Measurements from ENCODE around the gene STAT3.
"Not testable (repeated sequence)": the region's sequence is repeated elsewhere in the genome, so short reads cannot be mapped to it uniquely, and the experiment has no call there.

The STAT3 gene

DNA sequence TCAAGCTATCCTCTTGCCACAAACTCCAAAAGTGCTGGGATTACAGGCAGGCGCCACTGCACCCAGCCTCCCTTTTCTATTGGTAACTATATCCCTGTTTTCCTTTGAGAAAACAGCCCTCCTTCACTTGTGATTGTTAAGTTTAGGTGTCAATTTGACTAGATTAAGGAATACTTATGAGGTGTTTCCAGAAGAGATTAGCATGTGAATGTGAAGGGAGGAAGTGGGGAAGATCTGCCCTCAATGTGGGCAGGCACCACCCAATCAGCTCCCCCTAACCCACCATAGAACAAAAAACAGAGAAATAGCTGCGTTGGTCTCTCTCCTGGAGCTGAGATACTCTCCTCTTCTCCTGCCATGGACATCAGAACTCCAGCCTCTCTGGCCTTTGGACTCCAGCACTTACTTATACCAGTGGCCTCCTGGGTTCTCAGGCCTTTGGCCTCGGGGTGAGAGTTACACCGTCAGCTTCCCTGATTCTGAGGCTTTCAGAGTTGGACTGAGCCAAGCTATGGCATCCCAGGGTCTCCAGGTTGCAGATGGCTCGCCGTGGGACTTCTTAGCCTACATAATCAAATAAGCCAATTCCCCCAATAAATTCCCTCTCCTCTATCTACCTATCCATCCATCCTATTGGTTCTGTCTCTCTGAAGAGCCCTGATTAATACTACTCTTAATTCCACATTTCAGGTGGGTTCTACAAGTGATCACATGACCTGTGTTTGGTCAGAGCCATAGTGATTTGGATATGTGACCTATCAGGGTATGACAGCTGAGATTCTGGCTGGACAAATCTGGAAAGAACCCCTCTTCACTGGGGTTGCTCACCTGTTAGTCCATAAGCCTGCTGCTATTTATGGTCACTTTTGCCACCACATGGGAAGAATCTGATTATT, 12.0 kb upstream of the STAT3 start:
- peak overlapping the region in 1 of 3 experiments; percentile 41 for H3K27ac Mint-ChIP-seq
- peaks cover 24% of the 10 kb centered on the region for H3K4me1 Mint-ChIP-seq
- H3K4me3 Mint-ChIP-seq: no peak overlapping the region
- no peaks in the 10 kb centered on the region for H3K9me3 Mint-ChIP-seq
- TF ChIP-seq, protein P1, sequence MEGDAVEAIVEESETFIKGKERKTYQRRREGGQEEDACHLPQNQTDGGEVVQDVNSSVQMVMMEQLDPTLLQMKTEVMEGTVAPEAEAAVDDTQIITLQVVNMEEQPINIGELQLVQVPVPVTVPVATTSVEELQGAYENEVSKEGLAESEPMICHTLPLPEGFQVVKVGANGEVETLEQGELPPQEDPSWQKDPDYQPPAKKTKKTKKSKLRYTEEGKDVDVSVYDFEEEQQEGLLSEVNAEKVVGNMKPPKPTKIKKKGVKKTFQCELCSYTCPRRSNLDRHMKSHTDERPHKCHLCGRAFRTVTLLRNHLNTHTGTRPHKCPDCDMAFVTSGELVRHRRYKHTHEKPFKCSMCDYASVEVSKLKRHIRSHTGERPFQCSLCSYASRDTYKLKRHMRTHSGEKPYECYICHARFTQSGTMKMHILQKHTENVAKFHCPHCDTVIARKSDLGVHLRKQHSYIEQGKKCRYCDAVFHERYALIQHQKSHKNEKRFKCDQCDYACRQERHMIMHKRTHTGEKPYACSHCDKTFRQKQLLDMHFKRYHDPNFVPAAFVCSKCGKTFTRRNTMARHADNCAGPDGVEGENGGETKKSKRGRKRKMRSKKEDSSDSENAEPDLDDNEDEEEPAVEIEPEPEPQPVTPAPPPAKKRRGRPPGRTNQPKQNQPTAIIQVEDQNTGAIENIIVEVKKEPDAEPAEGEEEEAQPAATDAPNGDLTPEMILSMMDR (IDR thresholded peaks at IDR 0.05; ENCODE audit: unreplicated experiment in 3 of 3): no peak
- no peaks in the 10 kb centered on the region for H3K36me3 Mint-ChIP-seq (ENCODE audit: low read depth)
- peaks cover 10% of the 10 kb centered on the region for H3K27me3 Mint-ChIP-seq (ENCODE audit: low read depth)

GRCh38 chr17:42399121-42399520, 10.9 kb upstream of the STAT3 start:
- H3K4me3 Mint-ChIP-seq: no peak overlapping the region

DNA sequence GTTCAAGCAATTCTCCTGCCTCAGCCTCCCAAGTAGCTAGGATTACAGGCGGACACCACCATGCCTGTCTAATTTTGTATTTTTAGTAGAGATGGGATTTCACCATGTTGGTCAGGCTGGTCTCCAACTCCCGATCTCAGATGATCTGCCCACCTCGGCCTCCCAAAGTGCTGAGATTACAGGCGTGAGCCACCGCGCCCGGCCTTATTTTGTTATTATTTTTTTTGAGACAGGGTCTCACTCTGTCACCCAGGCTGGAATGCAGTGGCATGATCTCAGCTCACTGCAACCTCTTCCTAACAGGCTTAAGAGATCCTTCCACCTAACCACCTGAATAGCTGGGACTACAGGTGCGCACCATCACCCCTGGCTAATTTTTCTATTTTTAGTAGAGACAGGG, 7.4 kb upstream of the STAT3 start:
- not testable (repeated sequence) for H3K27me3 Mint-ChIP-seq (ENCODE audit: low read depth); H3K9me3 Mint-ChIP-seq; H3K27ac Mint-ChIP-seq; H3K4me3 Mint-ChIP-seq; H3K36me3 Mint-ChIP-seq (ENCODE audit: low read depth)
- peaks cover 17% of the 10 kb centered on the region for H3K4me1 Mint-ChIP-seq

More at GRCh38 chr17:42399121-42399520, 10.9 kb upstream of the STAT3 start:
- peaks cover 24% of the 10 kb centered on the region for H3K4me1 Mint-ChIP-seq
- no peaks in the 10 kb centered on the region for H3K9me3 Mint-ChIP-seq
- TF ChIP-seq, protein P1 (IDR thresholded peaks at IDR 0.05; ENCODE audit: unreplicated experiment in 3 of 3): no peak
- no peak overlapping the region for H3K27ac Mint-ChIP-seq
- peaks cover 6% of the 10 kb centered on the region for H3K27me3 Mint-ChIP-seq (ENCODE audit: low read depth)
- H3K36me3 Mint-ChIP-seq (ENCODE audit: low read depth): no peaks in the 10 kb centered on the region

DNA sequence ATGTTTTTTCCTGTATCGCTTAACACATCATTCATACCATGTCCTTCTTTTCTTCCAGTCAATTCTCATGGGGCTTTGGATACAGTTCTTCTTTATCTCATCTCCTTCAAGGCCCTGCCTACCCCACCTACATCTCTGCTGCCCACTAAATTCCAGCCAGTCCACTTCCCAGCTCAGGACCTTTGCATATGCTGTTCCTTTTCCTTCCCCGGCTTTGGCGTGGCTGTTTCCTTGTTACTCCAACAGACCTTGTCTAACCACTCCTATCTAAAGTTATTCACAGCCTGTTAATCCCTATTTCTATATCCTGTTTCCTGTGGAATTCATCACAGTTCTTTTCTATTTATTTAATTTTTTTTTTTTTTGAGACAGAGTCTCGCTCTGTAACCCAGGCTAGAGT, 6.6 kb upstream of the STAT3 start:
- TF ChIP-seq, protein P1 (IDR thresholded peaks at IDR 0.05; ENCODE audit: unreplicated experiment in 3 of 3): no peak
- peak overlapping the region in 1 of 3 experiments; percentile 11 for H3K27ac Mint-ChIP-seq
- no peaks in the 10 kb centered on the region for H3K36me3 Mint-ChIP-seq (ENCODE audit: low read depth)
- no peak overlapping the region for H3K4me3 Mint-ChIP-seq
- H3K9me3 Mint-ChIP-seq: no peaks in the 10 kb centered on the region
- H3K4me1 Mint-ChIP-seq: peaks cover 9% of the 10 kb centered on the region
- no peaks in the 10 kb centered on the region for H3K27me3 Mint-ChIP-seq (ENCODE audit: low read depth)

DNA sequence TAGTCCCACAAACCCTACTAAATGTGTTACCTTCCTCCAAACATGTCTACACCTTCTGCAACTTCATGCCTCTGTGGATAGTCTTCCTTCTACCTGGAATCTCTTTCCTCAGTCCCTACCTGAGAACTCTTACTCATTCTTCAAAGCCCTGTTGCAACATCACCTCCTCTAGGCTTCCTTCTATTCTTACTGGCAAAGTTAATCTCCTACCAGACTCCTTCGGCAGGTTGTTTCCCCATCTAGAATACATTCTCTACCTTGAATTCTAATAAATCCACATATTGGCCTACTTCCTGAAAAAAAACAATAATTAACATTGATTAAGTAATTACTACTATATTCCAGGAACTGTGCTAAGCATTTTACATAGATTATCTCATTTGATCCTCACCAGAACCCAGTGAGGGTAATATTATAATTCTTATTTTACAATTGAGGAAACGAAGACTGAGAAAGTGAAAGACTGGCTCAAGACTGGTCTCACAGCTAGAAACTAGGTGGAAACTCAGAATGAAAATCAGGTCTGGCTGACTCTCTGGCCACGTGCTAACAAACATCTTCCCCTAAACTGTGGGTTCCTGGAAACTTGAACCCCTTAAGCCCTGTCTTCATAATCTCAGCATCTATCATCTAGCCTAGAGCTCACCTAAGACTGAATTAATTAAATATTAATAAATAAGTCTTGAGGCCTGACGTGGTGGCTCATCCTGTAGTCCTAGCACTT, 4.6 kb upstream of the STAT3 start:
- Mint-ChIP-seq H3K36me3 (ENCODE audit: low read depth) (no peaks in the 10 kb centered on the region), H3K4me1 (peaks cover 11% of the 10 kb centered on the region), H3K27me3 (ENCODE audit: low read depth) (no peaks in the 10 kb centered on the region), H3K27ac (peak overlapping the region; percentile 21 to 63 (median 56)), H3K4me3 (no peak overlapping the region), H3K9me3 (no peaks in the 10 kb centered on the region)
- TF ChIP-seq, protein P1 (IDR thresholded peaks at IDR 0.05; ENCODE audit: unreplicated experiment in 3 of 3): no peak

- not testable (repeated sequence) for H3K9me3 Mint-ChIP-seq; H3K36me3 Mint-ChIP-seq (ENCODE audit: low read depth); H3K27ac Mint-ChIP-seq; H3K4me3 Mint-ChIP-seq; H3K27me3 Mint-ChIP-seq (ENCODE audit: low read depth)
- peaks cover 20% of the 10 kb centered on the region for H3K4me1 Mint-ChIP-seq
Measured at GRCh38 chr17:42391439-42391838, 3.2 kb upstream of the STAT3 start.

All from nephron (organoid).